GM13977 (cell line): ENCODE data around the gene CLDN18.

Experiments
- DNase-seq: peaks from one replicate; pipeline ENCODE4 v3.0.0; 2012; ENCODE audit warnings: low spot score
- CTCF ChIP-seq: IDR thresholded peaks from 2 replicates; pipeline ENCODE4 v1.5.1; 2012; ENCODE audit warnings: mild to moderate bottlenecking, control low read depth; ENCODE audit not compliant: insufficient read depth; ENCODE audit errors: extremely low read depth, missing control alignments
- in situ Hi-C: fragments of 300-500 bp; cut with MboI; formaldehyde crosslinking; loops from one replicate; pipeline ENCODE4 v1.12.0; 2022; ENCODE audit warnings: low sequenced_read_pairs, low pct_unique_long_range_greater_than_20kb, mixed read lengths, inconsistent platforms; ENCODE audit not compliant: unreplicated experiment

Gene CLDN18

GRCh38 chr3:137987723-137988122, 22.2 kb upstream of the CLDN18 start:
- in situ Hi-C loops: no loop called here
- DNase-seq: no peak
- no peak for TF ChIP-seq CTCF

- no peak for TF ChIP-seq CTCF
- in situ Hi-C loops: no loop called here
- peak; percentile 52 for DNase-seq
These were observed 21.8 kb upstream of the CLDN18 start for GRCh38 chr3:137988152-137988551.

- in situ Hi-C loops: no loop called here
- peak; percentile 50 for DNase-seq
- no peak for TF ChIP-seq CTCF
These were observed 21.0 kb upstream of the CLDN18 start for GRCh38 chr3:137988982-137989381.

- no peak for DNase-seq
- in situ Hi-C loops: no loop called here
- no peak for TF ChIP-seq CTCF
These were observed 19.5 kb upstream of the CLDN18 start for GRCh38 chr3:137990427-137990826.

- no peak for TF ChIP-seq CTCF
- in situ Hi-C loops: no loop called here
- DNase-seq: no peak
These were observed 17.4 kb upstream of the CLDN18 start for GRCh38 chr3:137992592-137992991.

- no peak for TF ChIP-seq CTCF
- no peak for DNase-seq
- in situ Hi-C loops: no loop called here
These were observed 11.6 kb upstream of the CLDN18 start for GRCh38 chr3:137998121-137999042.
